Tibial nerve (tissue), 3 donors: ENCODE results near the gene NT5C2.

Experiments
- CTCF ChIP-seq, 5 experiments: fragments of 200-600 bp in 3 of 5; fragments of 450-650 bp in 2 of 5; sonication (generic) in 3 of 5; IDR thresholded peaks; one replicate each; pipeline ENCODE4 v1.5.1; 2016 to 2019; ENCODE audit warnings: antibody characterized with exemption in 5 of 5, mild to moderate bottlenecking in 3 of 5, moderate library complexity in 2 of 5
- POLR2A ChIP-seq, 2 donors: fragments of 450-650 bp; IDR thresholded peaks; one replicate each; pipeline ENCODE4 v1.6.1; 2017; ENCODE audit warnings: antibody characterized with exemption in 2 of 2, mild to moderate bottlenecking in 2 of 2, moderate library complexity in 2 of 2

GRCh38 chr10:103186128-103186527 is 6.9 kb downstream of the NT5C2 start:
- no peak for TF ChIP-seq CTCF (IDR thresholded peaks at IDR 0.05)
- no peak for TF ChIP-seq POLR2A (IDR thresholded peaks at IDR 0.05)
